Inferior parietal cortex (tissue), 1 donor: Measurements from ENCODE around the gene DLX2.

Experiments used
- DNase-seq: peaks from one replicate; pipeline ENCODE4 v3.0.0-alpha.2; 2016; ENCODE audit errors: extremely low spot score

Gene DLX2

GRCh38 chr2:172094294-172095145 is 8.2 kb downstream of the DLX2 start:
- DNase-seq: no peak

GRCh38 chr2:172093416-172094293 is 9.0 kb downstream of the DLX2 start:
- no peak for DNase-seq

- DNase-seq: no peak
These were observed 9.8 kb downstream of the DLX2 start for GRCh38 chr2:172092716-172093415.

GRCh38 chr2:172091761-172092566 is 10.7 kb downstream of the DLX2 start:
- no peak for DNase-seq

GRCh38 chr2:172091000-172091641 is 11.6 kb downstream of the DLX2 start:
- DNase-seq: no peak

- DNase-seq: no peak
These were observed 12.4 kb downstream of the DLX2 start for GRCh38 chr2:172090044-172090961.

- DNase-seq: no peak
These were observed 13.1 kb downstream of the DLX2 start for GRCh38 chr2:172089633-172090032.

GRCh38 chr2:172089005-172089504 is 13.6 kb downstream of the DLX2 start:
- no peak for DNase-seq

GRCh38 chr2:172088245-172089004 is 14.3 kb downstream of the DLX2 start:
- DNase-seq: no peak

GRCh38 chr2:172087780-172088244 is 14.9 kb downstream of the DLX2 start:
- DNase-seq: no peak

GRCh38 chr2:172087207-172087779 is 15.4 kb downstream of the DLX2 start:
- DNase-seq: no peak

GRCh38 chr2:172086241-172087206 is 16.2 kb downstream of the DLX2 start:
- no peak for DNase-seq

GRCh38 chr2:172085460-172086159 is 17.1 kb downstream of the DLX2 start, which contains the start of gene DLX1:
DLX1 (plus strand) TSS chr2:172085507; CDS start chr2:172085678, 171 bp downstream.
- no peak for DNase-seq

- DNase-seq: peak; percentile 79
These were observed 17.8 kb downstream of the DLX2 start for GRCh38 chr2:172084645-172085459.

GRCh38 chr2:172084395-172084644 is 18.4 kb downstream of the DLX2 start:
- DNase-seq: no peak
